SK-N-SH (cell line): ENCODE measurements around the gene ACAP2. TPM values are rescaled to one million over a fixed set of nuclear protein-coding genes. Genes with fewer than 3 reads are reported as not detected.

Experiments
- CTCF ChIA-PET: fragments of 300-600, 350-600 bp; formaldehyde crosslinking; extraction: SDS; loops from one replicate; lab custom pipeline; 2021; lab: Yijun Ruan, JAX
- POLR2A ChIA-PET: fragments of 350-600 bp; sonication (Branson Sonifier 250); formaldehyde crosslinking; extraction: SDS; loops from one replicate; lab custom pipeline; 2020; ENCODE audit warnings: antibody characterized with exemption, inconsistent platforms; lab: Yijun Ruan, JAX
- DNase-seq: peaks from one replicate; pipeline ENCODE4 v3.0.0; 2012
- H2AFZ ChIP-seq: fragments of 200-600 bp; sonication (generic); 2 replicates; pipeline ENCODE4 v1.8.1; 2016; ENCODE audit warnings: antibody characterized with exemption, mild to moderate bottlenecking, low read depth
- H3F3A ChIP-seq: fragments of 200-600 bp; sonication (generic); replicated peaks from 2 replicates; pipeline ENCODE3; 2016; ENCODE audit warnings: antibody characterized with exemption, mild to moderate bottlenecking; ENCODE audit not compliant: insufficient read depth
- H3K27ac ChIP-seq, 2 experiments: fragments of 200-500 bp in 1 of 2; fragments of 200-600 bp in 1 of 2; sonication (Bioruptor generic) in 1 of 2; sonication (generic), shearing (Covaris generic) in 1 of 2; 2 replicates each; pipeline versions ENCODE4 v1.5.1 to v1.6.1; 2014 to 2016; ENCODE audit warnings: low read depth in 2 of 2, inconsistent platforms in 1 of 2, low read length in 1 of 2, mild to moderate bottlenecking in 1 of 2, mixed read lengths in 1 of 2
- H3K27me3 ChIP-seq: fragments of 200-600 bp; sonication (generic), shearing (Covaris generic); 2 replicates; pipeline ENCODE4 v1.6.1; 2016; ENCODE audit warnings: mixed run types; ENCODE audit not compliant: insufficient read depth
- H3K36me3 ChIP-seq, 2 experiments: fragments of 200-500 bp in 1 of 2; fragments of 200-600 bp in 1 of 2; sonication (Bioruptor generic) in 1 of 2; sonication (generic) in 1 of 2; replicated peaks in 1 of 2; 2 replicates each; pipeline versions ENCODE3 to v1.5.1; 2014 to 2016; ENCODE audit warnings: low read length in 1 of 2, mild to moderate bottlenecking in 1 of 2; ENCODE audit not compliant: insufficient read depth in 2 of 2, control insufficient read depth in 1 of 2
- H3K4me1 ChIP-seq, 2 experiments: fragments of 200-500 bp in 1 of 2; fragments of 200-600 bp in 1 of 2; sonication (Bioruptor generic) in 1 of 2; sonication (generic), shearing (Covaris generic) in 1 of 2; 2 replicates each; pipeline versions ENCODE4 v1.5.1 to v1.6.1; 2014 to 2016; ENCODE audit warnings: low read depth in 1 of 2, low read length in 1 of 2, mixed run types in 1 of 2; ENCODE audit not compliant: insufficient read depth in 2 of 2, control insufficient read depth in 1 of 2
- H3K4me2 ChIP-seq: fragments of 200-600 bp; sonication (generic), shearing (Covaris generic); 2 replicates; pipeline ENCODE4 v1.6.1; 2017; ENCODE audit warnings: mixed run types
- H3K4me3 ChIP-seq, 2 experiments: fragments of 200-500 bp in 1 of 2; fragments of 200-600 bp in 1 of 2; sonication (Bioruptor generic) in 1 of 2; sonication (generic), shearing (Covaris generic) in 1 of 2; 2 replicates each; pipeline versions ENCODE4 v1.5.1 to v1.8.1; 2014 to 2016; ENCODE audit warnings: low read depth in 2 of 2, inconsistent platforms in 1 of 2, low read length in 1 of 2, mild to moderate bottlenecking in 1 of 2, mixed read lengths in 1 of 2, moderate library complexity in 1 of 2
- H3K79me2 ChIP-seq: fragments of 200-600 bp; sonication (generic); 2 replicates; pipeline ENCODE4 v1.8.1; 2017; ENCODE audit warnings: mild to moderate bottlenecking; ENCODE audit not compliant: insufficient read depth
- H3K9ac ChIP-seq: fragments of 200-600 bp; sonication (generic); 2 replicates; pipeline ENCODE4 v1.6.1; 2017; ENCODE audit warnings: mixed run types
- H3K9me2 ChIP-seq: fragments of 200-600 bp; sonication (generic); 2 replicates; pipeline ENCODE4 v1.6.1; 2017; ENCODE audit warnings: mixed run types
- H3K9me3 ChIP-seq: fragments of 200-600 bp; sonication (generic); 2 replicates; pipeline ENCODE4 v1.6.1; 2017; ENCODE audit warnings: mixed run types, mild to moderate bottlenecking, moderate library complexity
- H4K20me1 ChIP-seq: fragments of 200-600 bp; sonication (generic); 2 replicates; pipeline ENCODE4 v1.6.1; 2017; ENCODE audit warnings: mild to moderate bottlenecking, mixed run types; ENCODE audit not compliant: insufficient read depth
- CHD2 ChIP-seq: fragments of 150-350 bp; IDR thresholded peaks from 2 replicates; pipeline ENCODE4 v1.6.1; 2018; ENCODE audit warnings: low read length; ENCODE audit not compliant: partially characterized antibody
- FOSL2 ChIP-seq: IDR thresholded peaks from 2 replicates; pipeline ENCODE4 v1.4.0; 2012; ENCODE audit warnings: low read depth, mild to moderate bottlenecking, moderate library complexity, borderline replicate concordance
- FOXJ3 ChIP-seq: sonication (generic); formaldehyde crosslinking; IDR thresholded peaks from 2 replicates; pipeline ENCODE4 v1.5.1; 2020; ENCODE audit warnings: mild to moderate bottlenecking, missing genetic modification reagents
- MEF2A ChIP-seq: IDR thresholded peaks from 2 replicates; pipeline ENCODE4 v1.4.0; 2012; ENCODE audit warnings: low read depth, borderline replicate concordance
- NFIC ChIP-seq: IDR thresholded peaks from 2 replicates; pipeline ENCODE4 v1.4.0; 2012; ENCODE audit warnings: borderline replicate concordance
- POLR2AphosphoS5 ChIP-seq: IDR thresholded peaks from 2 replicates; pipeline ENCODE4 v1.6.1; 2012; ENCODE audit warnings: low read depth, low read length
- RAD21 ChIP-seq: IDR thresholded peaks from 2 replicates; pipeline ENCODE4 v1.6.1; 2012; ENCODE audit warnings: mild to moderate bottlenecking, low read length
- RCOR1 ChIP-seq: fragments of 150-350 bp; IDR thresholded peaks from 2 replicates; pipeline ENCODE4 v1.6.1; 2017; ENCODE audit warnings: antibody characterized with exemption, low read length
- REST ChIP-seq: IDR thresholded peaks from 2 replicates; pipeline ENCODE4 v1.6.1; 2012; ENCODE audit warnings: mild to moderate bottlenecking, low read depth, low read length, moderate library complexity
- RFX5 ChIP-seq: IDR thresholded peaks from 2 replicates; pipeline ENCODE4 v1.6.1; 2012; ENCODE audit warnings: mild to moderate bottlenecking, improper control_type of control experiment, low read length
- SIN3A ChIP-seq: IDR thresholded peaks from 2 replicates; pipeline ENCODE4 v1.6.1; 2012; ENCODE audit warnings: low read depth, mild to moderate bottlenecking, low read length, moderate library complexity, borderline replicate concordance
- TAF1 ChIP-seq: IDR thresholded peaks from 2 replicates; pipeline ENCODE4 v1.6.1; 2012; ENCODE audit warnings: low read depth, mild to moderate bottlenecking, low read length, moderate library complexity, borderline replicate concordance
- TCF12 ChIP-seq: IDR thresholded peaks from 2 replicates; pipeline ENCODE4 v1.4.0; 2012
- TEAD4 ChIP-seq: IDR thresholded peaks from 2 replicates; pipeline ENCODE4 v1.4.0; 2012; ENCODE audit warnings: mild to moderate bottlenecking, borderline replicate concordance; ENCODE audit not compliant: insufficient read depth
- WGBS: methylation state at CpG from one replicate; pipeline ENCODE4 v1.1.6; 2017; ENCODE audit warnings: low lambda C conversion rate; 5-methylcytosine and 5-hydroxymethylcytosine counted together
- polyA plus RNA-seq, 3 experiments: library from polyadenylated mRNA; depleted of rRNA; stranded (reverse); fragments of >200 nt; gene quantifications; 2 replicates each; pipeline ENCODE4 v1.2.3, GENCODE V29; 2012

ACAP2 gene
- polyA plus RNA-seq, 1 of the 3 experiments (the other 2 are of a cell fraction) = 6.8 TPM

GRCh38 chr3:195462308-195462610, 19.4 kb upstream of the ACAP2 start:
- H3K4me1 ChIP-seq = peaks cover 0 to 9% of the 10 kb centered on the region in 2 experiments; a peak in 1 of 4 replicates
- H3K9me3 ChIP-seq = no peaks in the 10 kb centered on the region
- H3K27me3 ChIP-seq = no peaks in the 10 kb centered on the region
- ChIA-PET CTCF (interaction anchor here (0.6 to 1.2 kb wide), 2 partner anchors 19 to 223 kb away, joined by 3 to 4 read pairs; partner anchors contain the start of gene ACAP2), POLR2A (no interaction called here)
- H3K9ac ChIP-seq = no peak overlapping the region
- no peak overlapping the region for H3K4me3 ChIP-seq
- no peaks in the 10 kb centered on the region for H3K9me2 ChIP-seq
- H3F3A ChIP-seq = no peaks in the 10 kb centered on the region
- no peaks in the 10 kb centered on the region for H3K79me2 ChIP-seq
- TF ChIP-seq FOSL2 (no peak), REST (no peak), MEF2A (no peak), TCF12 (no peak), CHD2 (no peak), TAF1 (no peak), SIN3A (no peak), TEAD4 (no peak)
- H3K27ac ChIP-seq = no peak overlapping the region
- no peaks in the 10 kb centered on the region for H3K36me3 ChIP-seq
- DNase-seq = no peak
- 82% methylated on average over 3 of the region's 3 CpGs for WGBS
- H4K20me1 ChIP-seq = no peaks in the 10 kb centered on the region
- H2AFZ ChIP-seq = no peak overlapping the region
- H3K4me2 ChIP-seq = no peak overlapping the region

- CTCF ChIA-PET = interaction anchor here (0.6 to 1.2 kb wide), 2 partner anchors 19 to 222 kb away, joined by 3 to 4 read pairs; partner anchors contain the start of gene ACAP2
- POLR2A ChIA-PET = interaction anchor here (1.2 kb wide), 1 partner anchor 18 kb away, joined by 3 read pairs; the partner anchor contains the start of gene ACAP2
- no peak for TF ChIP-seq TAF1
- TF ChIP-seq RFX5 = no peak
- no peak for TF ChIP-seq NFIC
- TF ChIP-seq FOSL2 = no peak
- peak; percentile 27; the same call in 1 of the 2 replicates for TF ChIP-seq RCOR1
- peak; percentile 15; the same call in 1 of the 2 replicates for TF ChIP-seq FOXJ3 (CRISPR knock-in tag)
- no peak for TF ChIP-seq POLR2AphosphoS5
- no peak for TF ChIP-seq RAD21
- no peak for TF ChIP-seq MEF2A
- no peak for TF ChIP-seq CHD2
Measured at GRCh38 chr3:195461594-195462307, 18.9 kb upstream of the ACAP2 start.

More at GRCh38 chr3:195461594-195462307, 18.9 kb upstream of the ACAP2 start:
- DNase-seq = peak; percentile 49
- no peaks in the 10 kb centered on the region for H3K36me3 ChIP-seq
- no peak overlapping the region for H3K27ac ChIP-seq
- H3K4me3 ChIP-seq = no peak overlapping the region
- no peak overlapping the region for H2AFZ ChIP-seq
- no peaks in the 10 kb centered on the region for H3F3A ChIP-seq
- no peaks in the 10 kb centered on the region for H3K9me2 ChIP-seq
- H3K4me1 ChIP-seq = peaks cover 0 to 9% of the 10 kb centered on the region in 2 experiments; a peak in 1 of 4 replicates
- H4K20me1 ChIP-seq = no peaks in the 10 kb centered on the region
- no peak overlapping the region for H3K4me2 ChIP-seq
- no peak overlapping the region for H3K9ac ChIP-seq
- no peaks in the 10 kb centered on the region for H3K27me3 ChIP-seq
- H3K9me3 ChIP-seq = no peaks in the 10 kb centered on the region
- H3K79me2 ChIP-seq = no peaks in the 10 kb centered on the region
- 50% methylated on average over 6 of the region's 7 CpGs for WGBS
